H9 (cell line): ENCODE results near the gene IMMP2L. TPM values are rescaled to one million over a fixed set of nuclear protein-coding genes. Genes with fewer than 3 reads are reported as not detected.

Experiments used
- DNase-seq: peaks from one replicate; pipeline ENCODE4 v3.0.0-alpha.2; 2017
- H2AFZ ChIP-seq: one replicate; pipeline ENCODE4 v1.6.1; 2013; ENCODE audit warnings: mild to moderate bottlenecking, low read length, control low read depth, moderate library complexity
- H2AK5ac ChIP-seq: 2 replicates; pipeline ENCODE4 v1.6.1; 2013; ENCODE audit warnings: low read length, control low read depth, mixed read lengths; ENCODE audit not compliant: insufficient read length
- H2BK120ac ChIP-seq: one replicate; pipeline ENCODE4 v1.6.1; 2013; ENCODE audit warnings: low read depth, mild to moderate bottlenecking, low read length, control low read depth, inconsistent platforms; ENCODE audit not compliant: poor library complexity, severe bottlenecking
- H2BK12ac ChIP-seq: 2 replicates; pipeline ENCODE4 v1.6.1; 2013; ENCODE audit warnings: low read length, control low read depth, mixed read lengths, low read depth; ENCODE audit not compliant: insufficient read length
- H2BK15ac ChIP-seq: 2 replicates; pipeline ENCODE4 v1.6.1; 2013; ENCODE audit warnings: low read depth, low read length, control low read depth
- H2BK20ac ChIP-seq: one replicate; pipeline ENCODE4 v1.6.1; 2013; ENCODE audit warnings: low read depth, mild to moderate bottlenecking, low read length, control low read depth, inconsistent platforms; ENCODE audit not compliant: poor library complexity, severe bottlenecking
- H2BK5ac ChIP-seq: 2 replicates; pipeline ENCODE4 v1.6.1; 2013; ENCODE audit warnings: low read length, control low read depth, mixed read lengths; ENCODE audit not compliant: insufficient read length
- H3K14ac ChIP-seq: 2 replicates; pipeline ENCODE4 v1.6.1; 2013; ENCODE audit warnings: low read length, control low read depth; ENCODE audit not compliant: insufficient read depth
- H3K18ac ChIP-seq: 2 replicates; pipeline ENCODE4 v1.6.1; 2013; ENCODE audit warnings: low read depth, mild to moderate bottlenecking, mixed read lengths, low read length, control low read depth; ENCODE audit not compliant: insufficient read length
- H3K23ac ChIP-seq: 2 replicates; pipeline ENCODE4 v1.6.1; 2013; ENCODE audit warnings: low read length, control low read depth, mixed read lengths, low read depth; ENCODE audit not compliant: insufficient read length
- H3K23me2 ChIP-seq: 2 replicates; pipeline ENCODE4 v1.6.1; 2013; ENCODE audit warnings: low read depth, mild to moderate bottlenecking, mixed read lengths, low read length, control low read depth; ENCODE audit not compliant: insufficient read length, poor library complexity, severe bottlenecking
- H3K27ac ChIP-seq: 2 replicates; pipeline ENCODE4 v1.5.1; 2013; ENCODE audit warnings: low read length, control low read depth, mixed read lengths, low read depth; ENCODE audit not compliant: insufficient read length
- H3K27me3 ChIP-seq: 2 replicates; pipeline ENCODE4 v1.6.1; 2013; ENCODE audit warnings: low read length, control low read depth, inconsistent platforms; ENCODE audit not compliant: insufficient read depth
- H3K4ac ChIP-seq: 2 replicates; pipeline ENCODE4 v1.6.1; 2013; ENCODE audit warnings: low read depth, mild to moderate bottlenecking, control low read depth, inconsistent platforms, low read length, moderate library complexity
- H3K4me1 ChIP-seq: 2 replicates; pipeline ENCODE4 v1.6.1; 2013; ENCODE audit warnings: low read length, control low read depth, inconsistent platforms; ENCODE audit not compliant: insufficient read depth
- H3K4me2 ChIP-seq: 2 replicates; pipeline ENCODE4 v1.6.1; 2013; ENCODE audit warnings: low read length, control low read depth, mixed read lengths; ENCODE audit not compliant: insufficient read length, insufficient read depth
- H3K56ac ChIP-seq: 2 replicates; pipeline ENCODE4 v1.6.1; 2013; ENCODE audit warnings: low read depth, mild to moderate bottlenecking, mixed read lengths, low read length, control low read depth; ENCODE audit not compliant: insufficient read length
- H3K79me1 ChIP-seq: 2 replicates; pipeline ENCODE4 v1.6.1; 2013; ENCODE audit warnings: low read depth, mild to moderate bottlenecking, moderate library complexity, low read length, control low read depth, inconsistent platforms; ENCODE audit not compliant: insufficient read depth, poor library complexity, severe bottlenecking
- H3K79me2 ChIP-seq: 2 replicates; pipeline ENCODE4 v1.6.1; 2013; ENCODE audit warnings: low read length, control low read depth, inconsistent platforms; ENCODE audit not compliant: insufficient read depth
- H3K9ac ChIP-seq: 2 replicates; pipeline ENCODE4 v1.6.1; 2013; ENCODE audit warnings: low read length, control low read depth, mixed read lengths; ENCODE audit not compliant: insufficient read length; ENCODE audit errors: extremely low read depth
- H3K9me3 ChIP-seq: one replicate; pipeline ENCODE4 v1.6.1; 2013; ENCODE audit warnings: low read depth, low read length, inconsistent platforms; ENCODE audit not compliant: control insufficient read depth
- H3T11ph ChIP-seq: one replicate; pipeline ENCODE4 v1.6.1; 2013; ENCODE audit warnings: mild to moderate bottlenecking, low read length, control low read depth, inconsistent platforms
- H4K20me1 ChIP-seq: one replicate; pipeline ENCODE4 v1.6.1; 2013; ENCODE audit not compliant: control insufficient read depth, insufficient read length, insufficient read depth
- H4K5ac ChIP-seq: 2 replicates; pipeline ENCODE4 v1.6.1; 2013; ENCODE audit warnings: low read depth, mild to moderate bottlenecking, mixed read lengths, low read length, control low read depth; ENCODE audit not compliant: insufficient read length
- H4K8ac ChIP-seq: replicated peaks from 2 replicates; pipeline ENCODE4 v1.6.1; 2013; ENCODE audit warnings: low read length, control low read depth, mixed read lengths, low read depth; ENCODE audit not compliant: insufficient read length
- H4K91ac ChIP-seq: 2 replicates; pipeline ENCODE4 v1.6.1; 2013; ENCODE audit warnings: low read depth, mild to moderate bottlenecking, moderate library complexity, mixed read lengths, low read length, control low read depth; ENCODE audit not compliant: insufficient read length
- H3K27ac Mint-ChIP-seq, 3 experiments: 2 replicates in 2 of 3; 3 replicates in 1 of 3; pipeline ENCODE4 v1.8.0; 2020 to 2021; ENCODE audit warnings: mixed read lengths in 3 of 3, mild to moderate bottlenecking in 1 of 3, moderate library complexity in 1 of 3
- H3K27me3 Mint-ChIP-seq: 2 replicates; pipeline ENCODE4 v1.8.0; 2021; ENCODE audit warnings: low read depth, mild to moderate bottlenecking, moderate library complexity, mixed read lengths
- H3K36me3 Mint-ChIP-seq, 3 experiments: 2 replicates in 2 of 3; 3 replicates in 1 of 3; pipeline ENCODE4 v1.8.0; 2020 to 2021; ENCODE audit warnings: low read depth in 3 of 3, mixed read lengths in 3 of 3; ENCODE audit not compliant: insufficient read depth in 1 of 3
- H3K4me1 Mint-ChIP-seq, 2 experiments: 2 replicates each; pipeline ENCODE4 v1.8.0; 2020; ENCODE audit warnings: mixed read lengths in 2 of 2
- H3K4me3 Mint-ChIP-seq, 2 experiments: 2 replicates in 1 of 2; 3 replicates in 1 of 2; pipeline ENCODE4 v1.8.0; 2020 to 2021; ENCODE audit warnings: mild to moderate bottlenecking in 2 of 2, mixed read lengths in 2 of 2, moderate library complexity in 1 of 2
- H3K9me3 Mint-ChIP-seq, 2 experiments: 2 replicates in 1 of 2; 3 replicates in 1 of 2; pipeline ENCODE4 v1.8.0; 2020; ENCODE audit warnings: mild to moderate bottlenecking in 2 of 2, mixed read lengths in 2 of 2, moderate library complexity in 1 of 2
- CTCF ChIP-seq: fragments of 200-600 bp; sonication (generic); conservative IDR thresholded peaks from 3 replicates; pipeline ENCODE4 v1.8.0; 2021; ENCODE audit warnings: antibody characterized with exemption, mild to moderate bottlenecking
- total RNA-seq: library from RNA; stranded (reverse); gene quantifications from 2 replicates; pipeline ENCODE4 v1.2.1, GENCODE V29; 2021

IMMP2L gene
- total RNA-seq, 1 experiment from 2014 or later: 14.7 TPM

DNA sequence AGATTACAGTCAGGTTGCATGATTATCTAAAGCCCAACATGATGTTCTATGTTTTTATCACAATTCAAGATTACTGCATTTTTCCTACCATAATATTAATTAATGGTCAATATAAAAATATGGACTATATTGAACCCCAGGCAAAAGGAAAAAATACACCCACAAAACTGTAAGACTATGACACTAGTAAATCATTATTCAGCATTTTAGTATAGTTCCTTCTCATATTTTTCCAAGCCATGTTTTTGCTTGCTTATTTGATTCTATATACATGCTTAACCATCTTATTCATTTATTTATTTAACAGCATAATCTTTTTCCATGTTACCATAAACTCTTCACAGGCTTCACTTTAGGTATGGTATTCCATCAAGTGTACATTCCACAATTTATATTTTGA, 101.6 kb downstream of the IMMP2L start:
- no peak overlapping the region for H2BK5ac ChIP-seq
- H3K79me2 ChIP-seq: no peaks in the 10 kb centered on the region
- H3K9me3 ChIP-seq: no peaks in the 10 kb centered on the region
- H3K4me1 ChIP-seq: no peaks in the 10 kb centered on the region
- H3K14ac ChIP-seq: no peak overlapping the region
- no peak overlapping the region for H3K27ac ChIP-seq
- no peak overlapping the region for H2AFZ ChIP-seq
- no peaks in the 10 kb centered on the region; a peak in 1 of 5 replicates for H3K9me3 Mint-ChIP-seq
- H3K18ac ChIP-seq: no peak overlapping the region
- H3K23ac ChIP-seq: no peak overlapping the region
- TF ChIP-seq CTCF: no peak
- no peak overlapping the region for H4K91ac ChIP-seq
- H3T11ph ChIP-seq: no peak overlapping the region
- no peaks in the 10 kb centered on the region for H3K36me3 Mint-ChIP-seq
- no peak overlapping the region for H3K4me3 Mint-ChIP-seq
- no peaks in the 10 kb centered on the region for H3K79me1 ChIP-seq
- H4K5ac ChIP-seq: no peak overlapping the region
- no peak overlapping the region for H2BK12ac ChIP-seq
- no peak overlapping the region for H2BK15ac ChIP-seq
- H4K20me1 ChIP-seq: no peaks in the 10 kb centered on the region
- no peaks in the 10 kb centered on the region for H3K27me3 ChIP-seq
- no peak overlapping the region for H3K4ac ChIP-seq
- no peak overlapping the region for H3K4me2 ChIP-seq
- no peak overlapping the region for H3K9ac ChIP-seq
- no peak overlapping the region for H3K27ac Mint-ChIP-seq
- no peak for DNase-seq
- H3K23me2 ChIP-seq: no peaks in the 10 kb centered on the region
- H2BK20ac ChIP-seq: no peak overlapping the region
- no peak overlapping the region for H2AK5ac ChIP-seq
- no peaks in the 10 kb centered on the region for H3K4me1 Mint-ChIP-seq
- no peak overlapping the region for H2BK120ac ChIP-seq
- no peak overlapping the region for H3K56ac ChIP-seq
- H4K8ac ChIP-seq: no peak overlapping the region
- H3K27me3 Mint-ChIP-seq: no peaks in the 10 kb centered on the region
